Gastrocnemius medialis (tissue), 4 donors: ENCODE data around the gene KMT2B. TPM values are rescaled to one million over a fixed set of nuclear protein-coding genes. Genes with fewer than 3 reads are reported as not detected.
"Not testable (repeated sequence)": the region's sequence is repeated elsewhere in the genome, so short reads cannot be mapped to it uniquely, and the experiment has no call there.

Source experiments
- ATAC-seq, 2 donors: fragments of 150-250 bp; one replicate each; pipeline ENCODE4 v1.9.1; 2016
- DNase-seq, 2 donors: peaks; one replicate each; pipeline ENCODE4 v3.0.0-alpha.2; 2019
- H3K27ac ChIP-seq, 4 donors: fragments of 200-600 bp; sonication (generic); 1 replicate in 1 of 4; 2 replicates in 3 of 4; pipeline ENCODE4 v1.5.1; 2016 to 2018; ENCODE audit warnings: mild to moderate bottlenecking in 2 of 4, moderate library complexity in 1 of 4
- H3K27me3 ChIP-seq, 3 donors: fragments of 200-600 bp; sonication (generic) in 2 of 3; 1 replicate in 1 of 3; 2 replicates in 2 of 3; pipeline versions ENCODE4 v1.5.1 to v1.6.0; 2016 to 2019; ENCODE audit warnings: mild to moderate bottlenecking in 1 of 3, moderate library complexity in 1 of 3
- H3K36me3 ChIP-seq, 2 donors: fragments of 200-600 bp; sonication (generic) in 1 of 2; one replicate each; pipeline ENCODE4 v1.5.1; 2017 to 2018
- H3K4me1 ChIP-seq, 2 donors: fragments of 200-600 bp; sonication (generic) in 1 of 2; one replicate each; pipeline ENCODE4 v1.5.1; 2016 to 2017; ENCODE audit warnings: mild to moderate bottlenecking in 2 of 2
- H3K4me3 ChIP-seq, 4 donors: fragments of 200-600 bp; sonication (generic) in 3 of 4; 1 replicate in 1 of 4; 2 replicates in 3 of 4; pipeline ENCODE4 v1.5.1; 2016 to 2019; ENCODE audit warnings: mild to moderate bottlenecking in 2 of 4
- H3K9me3 ChIP-seq, 3 donors: fragments of 200-600 bp; sonication (generic) in 2 of 3; 1 replicate in 1 of 3; 2 replicates in 2 of 3; pipeline ENCODE4 v1.5.1; 2016 to 2019
- POLR2A ChIP-seq, 2 donors: fragments of 450-650 bp; IDR thresholded peaks; one replicate each; pipeline ENCODE4 v1.6.1; 2017; ENCODE audit warnings: antibody characterized with exemption in 2 of 2, mild to moderate bottlenecking in 2 of 2, moderate library complexity in 2 of 2
- in situ Hi-C, 4 donors: fragments of 200-750 bp; cut with MboI; loops; one replicate each; pipeline versions ENCODE4 v1.15.0 to v1.8.0; 2017; ENCODE audit warnings: low sequenced_read_pairs in 4 of 4
- intact Hi-C: fragments of 100-400 bp; cut with DNase I; formaldehyde crosslinking; loops from one replicate; pipeline ENCODE4 v1.15.1; 2023; ENCODE audit warnings: low total_unique reads
- total RNA-seq, 4 donors: library from RNA; depleted of rRNA; stranded (reverse); fragments of >200 nt; gene quantifications; one replicate each; pipeline versions ENCODE4 v1.1.0 to v1.2.3, GENCODE V29; 2016
- TF ChIP-seq, protein P1 (sequence below), 5 experiments: fragments of 450-650 bp in 3 of 5; fragments of 200-600 bp in 2 of 5; sonication (generic) in 2 of 5; IDR thresholded peaks in 4 of 5; conservative IDR thresholded peaks in 1 of 5; 1 replicate in 4 of 5; 2 replicates in 1 of 5; pipeline ENCODE4 v1.5.1; 2016 to 2019; ENCODE audit warnings: antibody characterized with exemption in 5 of 5, mild to moderate bottlenecking in 3 of 5, moderate library complexity in 3 of 5

The KMT2B gene
- total RNA-seq, 4 donors from 2014 or later, result 9.3 to 39.0 (median 16.8) TPM

- TF ChIP-seq POLR2A (IDR thresholded peaks at IDR 0.05), result no peak
- TF ChIP-seq, protein P1, sequence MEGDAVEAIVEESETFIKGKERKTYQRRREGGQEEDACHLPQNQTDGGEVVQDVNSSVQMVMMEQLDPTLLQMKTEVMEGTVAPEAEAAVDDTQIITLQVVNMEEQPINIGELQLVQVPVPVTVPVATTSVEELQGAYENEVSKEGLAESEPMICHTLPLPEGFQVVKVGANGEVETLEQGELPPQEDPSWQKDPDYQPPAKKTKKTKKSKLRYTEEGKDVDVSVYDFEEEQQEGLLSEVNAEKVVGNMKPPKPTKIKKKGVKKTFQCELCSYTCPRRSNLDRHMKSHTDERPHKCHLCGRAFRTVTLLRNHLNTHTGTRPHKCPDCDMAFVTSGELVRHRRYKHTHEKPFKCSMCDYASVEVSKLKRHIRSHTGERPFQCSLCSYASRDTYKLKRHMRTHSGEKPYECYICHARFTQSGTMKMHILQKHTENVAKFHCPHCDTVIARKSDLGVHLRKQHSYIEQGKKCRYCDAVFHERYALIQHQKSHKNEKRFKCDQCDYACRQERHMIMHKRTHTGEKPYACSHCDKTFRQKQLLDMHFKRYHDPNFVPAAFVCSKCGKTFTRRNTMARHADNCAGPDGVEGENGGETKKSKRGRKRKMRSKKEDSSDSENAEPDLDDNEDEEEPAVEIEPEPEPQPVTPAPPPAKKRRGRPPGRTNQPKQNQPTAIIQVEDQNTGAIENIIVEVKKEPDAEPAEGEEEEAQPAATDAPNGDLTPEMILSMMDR (IDR thresholded peaks at IDR 0.05 in 4 of 5, conservative IDR thresholded peaks at IDR 0.05 in 1 of 5), result no peak
- intact Hi-C loops, result no loop called here
- DNase-seq, result no peak
- H3K27me3 ChIP-seq, result peaks cover 20 to 27% (median 26%) of the 10 kb centered on the region in 3 donors
- H3K27ac ChIP-seq, result no peak overlapping the region
- no peaks in the 10 kb centered on the region for H3K9me3 ChIP-seq
- H3K4me3 ChIP-seq, result no peak overlapping the region
- no peak for ATAC-seq
- in situ Hi-C loops, result no loop called here
- no peaks in the 10 kb centered on the region for H3K36me3 ChIP-seq
- no peaks in the 10 kb centered on the region for H3K4me1 ChIP-seq
Observed at GRCh38 chr19:35671818-35672217, 46.0 kb upstream of the KMT2B start.

GRCh38 chr19:35673121-35673804 is 44.5 kb upstream of the KMT2B start:
- in situ Hi-C loops, result no loop called here
- Histone ChIP-seq H3K4me1 (no peaks in the 10 kb centered on the region), H3K9me3 (no peaks in the 10 kb centered on the region), H3K27ac (no peak overlapping the region), H3K4me3 (peak overlapping the region; percentile 8 to 38 (median 25)), H3K27me3 (peaks cover 20 to 27% (median 26%) of the 10 kb centered on the region in 3 donors), H3K36me3 (no peaks in the 10 kb centered on the region)
- TF ChIP-seq POLR2A (IDR thresholded peaks at IDR 0.05), result no peak
- TF ChIP-seq, protein P1 (IDR thresholded peaks at IDR 0.05 in 4 of 5, conservative IDR thresholded peaks at IDR 0.05 in 1 of 5), result no peak
- intact Hi-C loops, result no loop called here
- no peak for ATAC-seq
- no peak for DNase-seq

DNA sequence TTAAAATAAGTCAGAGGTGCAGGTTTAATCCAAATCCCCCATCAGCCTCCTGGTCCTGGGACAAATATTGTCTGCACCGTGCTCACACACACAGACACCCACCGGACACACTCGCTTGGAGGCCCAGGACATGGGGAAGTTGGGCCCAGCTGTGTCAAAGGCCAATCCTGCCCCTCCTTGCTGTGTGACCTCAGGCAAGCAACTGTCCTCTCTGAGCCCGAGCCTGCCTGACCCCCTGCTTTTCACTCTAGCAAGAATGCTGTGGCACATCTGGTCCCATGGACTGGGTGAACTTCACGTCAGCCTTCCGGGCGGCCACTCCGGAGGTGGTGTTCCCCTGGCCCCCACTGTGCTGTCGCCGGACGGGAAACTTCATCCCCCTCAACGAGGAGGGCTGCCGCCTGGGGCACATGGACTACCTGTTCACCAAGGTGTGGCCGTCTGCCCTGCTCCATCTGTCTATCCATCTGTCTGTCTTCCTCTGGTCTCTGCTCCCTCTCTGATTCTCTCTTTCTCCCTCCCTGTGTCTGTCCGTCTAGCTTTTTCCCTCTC is 42.1 kb upstream of the KMT2B start:
- Histone ChIP-seq H3K36me3 (no peaks in the 10 kb centered on the region), H3K4me3 (no peak overlapping the region), H3K4me1 (no peaks in the 10 kb centered on the region), H3K27ac (no peak overlapping the region), H3K27me3 (peaks cover 20 to 26% (median 26%) of the 10 kb centered on the region in 3 donors), H3K9me3 (no peaks in the 10 kb centered on the region)
- in situ Hi-C loops, result no loop called here
- DNase-seq (no peak), ATAC-seq (no peak)
- intact Hi-C loops, result no loop called here
- TF ChIP-seq POLR2A (IDR thresholded peaks at IDR 0.05), result no peak
- TF ChIP-seq, protein P1 (IDR thresholded peaks at IDR 0.05 in 4 of 5, conservative IDR thresholded peaks at IDR 0.05 in 1 of 5), result no peak

- ATAC-seq, result no peak
- TF ChIP-seq, protein P1 (IDR thresholded peaks at IDR 0.05 in 4 of 5, conservative IDR thresholded peaks at IDR 0.05 in 1 of 5), result no peak
- no peak for TF ChIP-seq POLR2A (IDR thresholded peaks at IDR 0.05)
- DNase-seq, result no peak
- intact Hi-C loops (no loop called here), in situ Hi-C loops (no loop called here)
- Histone ChIP-seq H3K27ac (no peak overlapping the region), H3K27me3 (peaks cover 0 to 2% (median 0%) of the 10 kb centered on the region in 3 donors), H3K4me1 (no peaks in the 10 kb centered on the region), H3K36me3 (no peaks in the 10 kb centered on the region), H3K4me3 (no peak overlapping the region), H3K9me3 (no peaks in the 10 kb centered on the region)
Observed at GRCh38 chr19:35689836-35690235, 28.0 kb upstream of the KMT2B start.

GRCh38 chr19:35691106-35691505 is 26.7 kb upstream of the KMT2B start:
- H3K27me3 ChIP-seq, H3K27ac ChIP-seq, H3K4me1 ChIP-seq, DNase-seq, H3K4me3 ChIP-seq, intact Hi-C loops, H3K9me3 ChIP-seq, in situ Hi-C loops, H3K36me3 ChIP-seq, ATAC-seq: not testable (repeated sequence)
